NCI-H2171 treated with DMSO at 0.1 percent for 48 hours (cell line): Measurements from ENCODE around the gene PROM1.

Experiments used
- DNase-seq: peaks from one replicate; lab custom pipeline; 2025; lab: John Stamatoyannopoulos, UW

Gene PROM1

DNA sequence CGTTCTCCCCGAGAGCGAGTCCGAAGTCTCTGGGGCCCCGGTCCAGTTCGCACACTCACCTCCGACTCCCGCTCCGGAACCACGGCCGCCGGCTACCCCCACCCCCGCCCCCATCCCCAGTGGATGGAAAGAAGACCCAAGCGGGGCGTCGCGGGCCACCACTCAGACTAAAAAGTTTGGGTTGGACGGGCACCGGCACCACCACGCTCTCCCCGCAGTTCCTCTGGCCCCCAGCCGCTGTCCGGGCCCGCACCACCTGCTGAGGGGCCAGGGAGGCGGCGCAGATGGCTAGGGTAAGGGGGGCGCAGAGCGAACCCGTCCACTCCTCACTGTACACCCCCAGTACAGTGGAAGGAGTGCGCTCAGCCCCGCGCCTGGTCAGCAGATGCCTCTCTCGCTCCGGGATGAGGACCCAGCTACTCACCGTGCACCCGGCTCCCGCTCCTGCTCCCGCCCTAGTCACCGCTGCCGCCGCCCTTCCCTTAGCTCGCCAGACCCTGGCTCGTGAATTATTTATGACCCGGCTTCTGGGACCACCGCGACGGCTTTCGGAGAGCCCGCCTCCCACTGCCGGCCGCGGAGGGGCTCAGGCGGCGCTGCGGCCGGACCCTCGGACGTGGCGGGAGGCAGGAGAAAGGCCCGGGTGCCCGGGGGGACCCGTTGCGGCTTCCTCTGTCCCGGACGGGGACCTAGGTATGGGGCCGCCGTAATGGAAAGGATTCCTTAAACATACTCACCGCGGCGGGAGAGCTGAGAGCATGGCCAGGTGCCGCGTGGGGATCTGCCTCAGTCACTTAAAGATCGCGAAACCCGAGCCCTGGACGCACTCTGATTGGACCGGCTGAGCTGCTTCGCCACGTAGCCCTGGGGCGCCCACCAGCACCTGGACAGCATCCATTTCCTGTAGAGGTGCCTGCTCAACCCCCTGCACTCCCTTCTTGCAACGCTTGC, at the start of gene PROM1:
PROM1 (minus strand) TSS at position 783 of the 951 bp plus-strand sequence. CDS start 8,117 bp downstream, outside the sequence.
- DNase-seq = no peak

DNA sequence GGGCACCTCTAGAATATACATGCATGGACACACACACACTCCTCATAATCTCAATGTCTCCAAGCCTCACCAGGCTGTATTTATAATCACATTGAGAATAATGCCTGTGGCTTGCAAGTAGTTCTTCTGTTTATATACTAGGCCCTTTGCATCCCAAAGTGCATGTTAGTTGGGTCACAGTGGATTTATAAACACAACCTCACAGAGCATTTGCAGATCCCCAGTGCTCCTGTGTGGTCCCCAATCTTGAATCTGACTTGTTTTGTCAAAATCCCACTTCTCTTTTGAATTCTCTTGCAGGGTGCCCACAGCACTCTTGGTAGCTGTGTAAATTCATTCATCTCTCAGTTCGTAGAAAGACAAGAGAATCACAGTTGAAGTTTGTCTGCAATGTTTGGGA, 49.6 kb upstream of the PROM1 start:
- DNase-seq = no peak

GRCh38 chr4:16131293-16131692, 47.5 kb upstream of the PROM1 start:
- DNase-seq = no peak

DNA sequence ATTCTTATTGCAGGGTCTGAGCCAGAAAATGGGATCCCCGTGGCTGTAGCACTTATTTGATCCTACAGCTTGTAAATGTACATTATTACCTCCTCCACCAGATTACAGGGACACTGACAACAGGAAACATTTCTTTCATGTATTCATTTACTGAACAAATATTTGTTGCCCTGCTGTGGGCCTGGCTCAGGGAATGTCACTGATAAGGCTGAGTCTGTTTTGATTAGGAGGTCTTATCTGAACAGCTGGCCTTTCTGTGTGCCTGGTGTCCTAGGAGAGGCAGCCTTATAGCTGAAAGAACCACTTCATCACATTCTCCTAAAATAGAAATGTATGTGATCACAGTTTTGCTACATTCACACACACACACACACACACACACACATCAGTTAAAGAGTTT, 45.5 kb upstream of the PROM1 start:
- DNase-seq = no peak

- DNase-seq = no peak
Observed at GRCh38 chr4:16126714-16127113, 42.9 kb upstream of the PROM1 start.

- no peak for DNase-seq
Observed at GRCh38 chr4:16125571-16126445, 42.0 kb upstream of the PROM1 start.

- DNase-seq = peak; percentile 8
Observed at GRCh38 chr4:16124232-16124631, 40.4 kb upstream of the PROM1 start.

DNA sequence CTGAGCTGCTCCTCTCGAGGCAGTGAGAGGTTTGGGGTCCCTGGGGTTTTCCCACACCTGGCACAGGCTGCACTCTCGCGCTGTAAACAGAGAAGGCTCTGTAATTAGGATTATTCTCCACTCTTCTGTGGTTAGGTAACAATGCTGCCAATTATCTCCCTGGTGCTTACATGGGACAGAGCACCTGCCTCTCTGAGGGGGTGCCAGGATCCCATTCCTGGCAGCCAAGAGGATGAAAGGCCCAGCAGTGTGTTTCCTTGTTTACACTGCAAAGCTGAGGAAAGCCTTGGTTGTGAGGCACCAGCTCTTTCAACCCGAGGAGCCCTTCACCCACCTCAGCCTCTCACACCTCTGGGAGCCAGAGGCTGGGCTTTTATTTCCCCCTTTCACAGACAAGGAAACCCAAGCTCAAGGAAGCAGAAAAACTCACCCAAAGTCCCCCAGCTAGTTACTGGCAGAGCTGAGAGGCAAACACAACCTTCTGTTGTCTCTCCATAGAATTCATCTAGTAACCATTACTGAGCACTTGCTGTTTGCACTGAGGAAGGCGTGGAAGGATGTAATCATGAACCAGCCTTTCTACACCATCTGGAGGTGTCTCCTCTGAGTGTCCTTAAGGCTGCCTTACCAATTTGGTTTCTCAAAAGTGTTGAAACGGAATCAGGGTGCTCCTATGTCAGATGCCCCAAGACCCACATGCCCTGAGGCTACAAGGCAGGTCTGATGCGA, 39.7 kb upstream of the PROM1 start:
- peak; percentile 91 for DNase-seq

- no peak for DNase-seq
Observed at GRCh38 chr4:16122784-16123183, 39.0 kb upstream of the PROM1 start.

- no peak for DNase-seq
Observed at GRCh38 chr4:16122308-16122711, 38.5 kb upstream of the PROM1 start.

DNA sequence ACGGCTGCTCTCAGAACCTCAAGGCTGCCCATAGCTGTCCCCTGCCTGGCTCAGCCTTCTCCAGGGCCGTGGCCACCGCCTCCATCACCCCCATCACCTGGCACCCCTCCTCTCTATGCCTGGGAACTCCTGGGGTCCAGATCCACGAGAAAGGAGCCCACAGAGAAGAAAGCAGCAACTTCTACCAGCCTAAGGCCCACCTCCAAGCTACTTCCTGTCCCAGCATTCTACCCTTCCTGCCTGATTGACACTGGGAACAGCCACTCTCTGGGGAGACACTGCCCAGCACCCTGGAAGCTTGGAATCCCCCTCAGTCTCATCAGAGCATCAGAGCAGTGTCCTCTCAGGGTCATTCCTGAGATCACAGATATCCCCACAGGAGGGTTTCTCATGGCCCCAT, 36.9 kb upstream of the PROM1 start:
- DNase-seq = no peak

DNA sequence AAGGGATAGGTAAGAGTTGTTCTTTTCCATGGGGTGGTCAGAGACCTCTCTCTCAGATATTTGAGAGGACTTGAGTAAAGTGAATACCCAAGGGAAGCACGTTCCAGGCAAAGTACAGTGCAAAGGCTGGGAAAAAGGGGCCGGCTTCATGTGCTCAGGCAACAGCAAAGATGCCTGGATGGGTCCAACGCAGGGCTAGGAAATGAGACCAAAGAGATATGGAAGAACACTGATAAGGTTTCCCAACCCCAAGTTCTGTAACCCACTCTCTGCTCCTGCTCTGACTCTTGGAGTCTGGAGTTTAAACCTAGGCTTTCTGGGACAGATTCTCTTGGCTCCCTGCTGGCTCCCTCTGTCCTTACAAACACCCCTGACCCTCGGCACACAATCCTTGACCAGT, 36.2 kb upstream of the PROM1 start:
- DNase-seq = no peak

DNA sequence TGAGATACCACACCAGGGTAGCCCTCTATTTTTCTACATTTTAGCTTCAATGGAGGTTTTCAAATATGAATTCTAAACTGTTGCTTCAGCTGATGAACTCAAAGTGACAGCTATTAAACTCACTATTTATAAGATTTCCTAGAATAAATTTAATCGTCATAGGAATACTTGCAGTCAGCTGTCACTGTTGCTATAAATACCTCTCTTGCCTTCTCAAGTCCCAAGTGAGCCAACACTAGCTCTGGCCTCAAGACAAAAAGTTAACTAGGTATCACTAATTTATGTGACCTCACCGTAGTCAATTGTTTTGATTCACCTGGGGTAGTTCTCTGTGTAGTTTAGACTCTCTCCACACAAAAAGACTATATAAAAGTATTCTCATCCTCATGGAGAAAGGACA, 34.3 kb upstream of the PROM1 start:
- no peak for DNase-seq

DNA sequence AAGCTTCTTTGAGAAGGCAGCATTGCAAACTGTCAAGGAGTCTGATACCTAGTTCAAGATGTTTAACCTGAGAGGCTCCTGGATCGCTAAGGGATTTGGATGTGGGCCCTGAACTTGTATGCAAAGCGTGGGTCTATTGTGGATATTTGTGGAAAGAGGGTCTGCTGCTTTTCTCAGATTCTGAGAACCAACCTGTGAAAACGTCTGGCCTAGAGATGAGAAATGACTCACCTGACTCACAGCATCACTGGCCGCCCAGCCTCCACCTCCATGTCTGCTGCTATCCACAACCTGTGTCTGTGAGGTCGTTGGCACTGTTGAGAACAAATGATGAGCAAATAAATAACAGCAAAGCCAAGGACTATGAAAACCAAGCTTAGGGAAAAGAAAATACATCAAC, 33.3 kb upstream of the PROM1 start:
- DNase-seq = no peak

DNA sequence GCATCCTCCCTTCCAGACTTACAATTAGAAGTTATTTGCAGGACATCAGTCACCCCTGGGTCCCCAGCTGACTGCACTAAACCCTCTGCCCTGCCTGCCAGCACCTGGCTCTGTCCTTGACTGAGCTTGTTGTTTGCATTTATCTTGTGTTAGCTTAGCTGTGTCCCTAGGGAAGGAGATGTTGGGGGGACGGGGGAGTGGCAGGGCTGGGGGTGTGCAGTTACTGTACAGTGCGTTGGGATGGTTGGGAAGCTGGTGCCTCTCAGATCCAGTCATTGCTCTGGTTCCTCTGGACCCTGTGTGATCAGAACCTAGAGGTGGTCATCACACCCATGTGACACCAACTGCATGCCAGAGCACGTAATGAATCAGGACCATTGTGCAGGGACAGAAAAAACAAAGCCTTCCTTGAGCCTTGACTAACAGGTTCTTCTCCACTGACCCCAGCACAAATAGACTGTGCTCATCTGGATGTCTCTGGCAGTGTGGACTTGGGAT, 32.7 kb upstream of the PROM1 start:
- no peak for DNase-seq

DNA sequence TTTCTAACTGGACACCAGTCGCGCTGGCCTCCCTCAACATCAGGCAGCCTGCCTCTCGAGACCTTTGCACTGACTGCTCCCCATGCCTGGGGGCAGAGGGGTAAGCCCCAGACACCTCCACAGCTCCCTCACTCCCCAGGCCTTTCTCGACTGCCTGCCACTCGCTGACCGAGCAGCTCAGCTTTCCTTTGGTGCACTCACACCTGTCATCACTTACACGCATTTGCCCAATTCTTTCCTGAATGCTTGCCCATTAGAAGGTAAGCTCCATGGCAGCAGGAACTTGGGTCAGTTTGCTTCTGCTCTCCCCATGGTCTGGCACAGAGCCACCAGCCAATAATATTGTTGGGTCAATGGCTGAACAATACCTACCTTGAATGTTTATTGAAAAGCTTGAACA, 32.2 kb upstream of the PROM1 start:
- no peak for DNase-seq

DNA sequence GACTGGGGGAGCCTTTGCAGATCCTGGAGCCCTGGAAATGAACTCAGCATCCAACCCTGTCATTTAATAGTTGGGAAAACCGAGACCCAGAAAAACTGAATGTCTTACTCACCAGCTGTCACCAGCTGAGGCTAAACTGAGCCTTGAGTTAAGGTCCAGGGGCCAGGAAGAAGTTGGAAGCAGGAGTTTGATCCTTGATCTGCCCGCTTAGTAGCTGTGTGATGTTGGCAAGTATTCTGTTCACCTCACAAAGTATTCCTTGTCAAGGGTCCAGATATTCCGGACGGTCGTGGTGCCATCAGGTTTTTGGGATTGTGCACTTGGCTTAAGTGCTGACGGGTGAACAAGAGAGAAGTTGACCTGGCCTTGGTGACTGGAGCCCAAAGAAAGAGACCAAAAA, 30.7 kb upstream of the PROM1 start:
- no peak for DNase-seq

DNA sequence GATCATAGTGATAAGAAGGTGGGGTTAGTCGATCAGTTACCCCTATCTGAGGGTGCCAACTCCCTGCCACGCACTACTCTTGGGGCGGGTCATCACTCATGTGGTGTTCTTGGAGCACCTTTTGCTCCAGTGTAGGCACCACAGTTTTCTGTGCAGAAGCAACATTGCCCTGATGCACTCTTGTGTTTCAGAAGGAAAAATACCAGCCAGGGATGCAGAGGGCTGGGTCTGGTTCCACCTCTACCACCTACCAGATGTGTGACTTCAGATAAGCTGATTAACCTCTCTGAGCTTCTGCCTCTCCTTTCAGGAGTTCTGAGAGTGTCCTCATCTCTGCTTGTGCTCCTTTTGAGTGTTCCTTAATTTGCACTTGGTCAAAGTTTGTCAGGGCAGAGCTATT, 29.9 kb upstream of the PROM1 start:
- DNase-seq = no peak

GRCh38 chr4:16111533-16111932, 27.7 kb upstream of the PROM1 start:
- DNase-seq = no peak

- DNase-seq = no peak
Observed at GRCh38 chr4:16110661-16111290, 27.0 kb upstream of the PROM1 start.

DNA sequence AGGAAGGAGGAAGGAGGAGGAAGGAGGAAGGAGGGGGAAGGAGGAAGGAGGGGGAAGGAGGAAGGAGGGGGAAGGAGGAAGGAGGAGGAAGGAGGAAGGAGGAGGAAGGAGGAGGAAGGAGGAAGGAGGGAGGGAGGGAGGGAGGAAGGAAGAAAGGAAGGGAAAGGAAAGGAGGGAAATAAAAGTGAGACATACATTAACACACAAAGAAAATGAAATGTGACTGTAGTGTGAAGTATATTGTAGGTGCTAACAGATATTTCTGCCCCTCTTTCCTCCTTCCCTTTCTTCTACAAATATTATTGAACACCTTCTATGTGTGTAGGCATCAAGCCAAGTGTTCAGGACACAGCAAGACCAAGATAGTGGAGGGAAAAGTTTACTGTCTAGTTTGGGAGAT, 26.4 kb upstream of the PROM1 start:
- DNase-seq = no peak

- DNase-seq = no peak
Observed at GRCh38 chr4:16109256-16109655, 25.4 kb upstream of the PROM1 start.
